Adrenal gland (tissue), 12 donors: ENCODE data around the gene ANKRD10. TPM values are rescaled to one million over a fixed set of nuclear protein-coding genes. Genes with fewer than 3 reads are reported as not detected.

Experiments
- DNase-seq, 7 donors: peaks; one replicate each; pipeline ENCODE4 v3.0.0-alpha.2; 2019 to 2020
- H3K27ac ChIP-seq, 5 donors: fragments of 200-600 bp; sonication (generic) in 4 of 5; 1 replicate in 3 of 5; 2 replicates in 2 of 5; pipeline versions ENCODE4 v1.5.1 to v1.8.0; 2016 to 2020; ENCODE audit warnings: mild to moderate bottlenecking in 1 of 5
- H3K27me3 ChIP-seq: fragments of 200-600 bp; 2 replicates; pipeline ENCODE4 v1.8.0; 2021
- H3K36me3 ChIP-seq, 2 donors: fragments of 200-600 bp; replicated peaks in 1 of 2; 1 replicate in 1 of 2; 2 replicates in 1 of 2; pipeline versions ENCODE4 v1.5.1 to v1.8.0; 2018 to 2022
- H3K4me1 ChIP-seq, 2 donors: fragments of 200-600 bp; replicated peaks in 1 of 2; 1 replicate in 1 of 2; 2 replicates in 1 of 2; pipeline versions ENCODE4 v1.5.1 to v1.8.0; 2018 to 2021
- H3K4me3 ChIP-seq, 4 donors: fragments of 200-600 bp; sonication (generic) in 3 of 4; one replicate each; pipeline ENCODE4 v1.5.1; 2016 to 2018
- H3K9me3 ChIP-seq, 3 donors: fragments of 200-600 bp; sonication (generic) in 1 of 3; replicated peaks in 1 of 3; 1 replicate in 2 of 3; 2 replicates in 1 of 3; pipeline versions ENCODE4 v1.5.1 to v1.8.0; 2016 to 2021
- POLR2A ChIP-seq, 2 donors: fragments of 450-650 bp; IDR thresholded peaks; one replicate each; pipeline ENCODE4 v1.6.1; 2017; ENCODE audit warnings: antibody characterized with exemption in 2 of 2, mild to moderate bottlenecking in 2 of 2, moderate library complexity in 1 of 2
- WGBS, 4 donors: extraction: QIAGEN DNeasy Blood & Tissue Kit in 2 of 4; methylation state at CpG; one replicate each; pipeline versions ENCODE4 v1.1.5 to v1.1.7; 2013 to 2017; 5-methylcytosine and 5-hydroxymethylcytosine counted together
- intact Hi-C, 2 donors: fragments of 100-400 bp; cut with DNase I; formaldehyde crosslinking; loops; one replicate each; pipeline versions ENCODE4 v1.14.1 to v1.15.0; 2022 to 2023
- polyA plus RNA-seq, 3 donors: library from polyadenylated mRNA; stranded (reverse); fragments of 200-250 nt in 2 of 3; fragments of 350-450 nt in 1 of 3; fragmentation: Illumina TruSeq in 1 of 3; extraction: RNeasy Lipid Tissue Mini Kit (QIAGEN cat#74804) in 1 of 3; gene quantifications; one replicate each; pipeline ENCODE4 v1.2.3, GENCODE V29; 2013 to 2014
- total RNA-seq, 9 donors: library from RNA; depleted of rRNA in 4 of 9; stranded (reverse); fragments of >200 nt in 4 of 9; fragments of 120-200 nt in 1 of 9; fragmentation: NEBNext Ultra II Directional in 1 of 9; extraction: Animal tissue kit (Norgen Biotek cat#: 25700) in 1 of 9; gene quantifications; one replicate each; pipeline versions ENCODE4 v1.1.0 to v1.2.4, GENCODE V29; 2013 to 2023
- TF ChIP-seq, protein P1 (sequence below), 6 experiments: fragments of 450-650 bp in 4 of 6; fragments of 200-600 bp in 2 of 6; sonication (generic) in 1 of 6; IDR thresholded peaks; 1 replicate in 5 of 6; 2 replicates in 1 of 6; pipeline versions ENCODE4 v1.5.1 to v1.8.0; 2016 to 2021; ENCODE audit warnings: antibody characterized with exemption in 6 of 6, mild to moderate bottlenecking in 2 of 6, moderate library complexity in 1 of 6
- donor health status: healthy with polysubstance abuse.
- donor health status: Bipolar disorder and iron deficiency.
- donor health status: DM: yes; HTN: yes; CAD: no.
- donor health status: DM: no; HTN: no; CAD: no.
- donor health status: DM: no; HTN: no; CAD: no.
- donor health status: DM: yes; HTN: yes; CAD: no.

The ANKRD10 gene
- total and polyA plus RNA-seq, 12 donors: 36.5 to 159 (median 101) TPM

GRCh38 chr13:110923777-110924638 is 9.1 kb upstream of the ANKRD10 start:
- Histone ChIP-seq H3K27ac (no peak overlapping the region), H3K9me3 (no peaks in the 10 kb centered on the region), H3K36me3 (no peaks in the 10 kb centered on the region), H3K27me3 (no peaks in the 10 kb centered on the region), H3K4me3 (no peak overlapping the region), H3K4me1 (peaks cover 0 to 4% of the 10 kb centered on the region in 2 donors)
- TF ChIP-seq, protein P1, sequence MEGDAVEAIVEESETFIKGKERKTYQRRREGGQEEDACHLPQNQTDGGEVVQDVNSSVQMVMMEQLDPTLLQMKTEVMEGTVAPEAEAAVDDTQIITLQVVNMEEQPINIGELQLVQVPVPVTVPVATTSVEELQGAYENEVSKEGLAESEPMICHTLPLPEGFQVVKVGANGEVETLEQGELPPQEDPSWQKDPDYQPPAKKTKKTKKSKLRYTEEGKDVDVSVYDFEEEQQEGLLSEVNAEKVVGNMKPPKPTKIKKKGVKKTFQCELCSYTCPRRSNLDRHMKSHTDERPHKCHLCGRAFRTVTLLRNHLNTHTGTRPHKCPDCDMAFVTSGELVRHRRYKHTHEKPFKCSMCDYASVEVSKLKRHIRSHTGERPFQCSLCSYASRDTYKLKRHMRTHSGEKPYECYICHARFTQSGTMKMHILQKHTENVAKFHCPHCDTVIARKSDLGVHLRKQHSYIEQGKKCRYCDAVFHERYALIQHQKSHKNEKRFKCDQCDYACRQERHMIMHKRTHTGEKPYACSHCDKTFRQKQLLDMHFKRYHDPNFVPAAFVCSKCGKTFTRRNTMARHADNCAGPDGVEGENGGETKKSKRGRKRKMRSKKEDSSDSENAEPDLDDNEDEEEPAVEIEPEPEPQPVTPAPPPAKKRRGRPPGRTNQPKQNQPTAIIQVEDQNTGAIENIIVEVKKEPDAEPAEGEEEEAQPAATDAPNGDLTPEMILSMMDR (IDR thresholded peaks at IDR 0.05): no peak
- TF ChIP-seq POLR2A (IDR thresholded peaks at IDR 0.05): no peak
- intact Hi-C loops: loop anchor here (5.0 to 10.0 kb wide), 3 partner anchors 123 to 301 kb away; no protein-coding TSS in a partner anchor
- no peak for DNase-seq
- 71 to 85% (median 75%) methylated on average over 4 of the region's 4 CpGs for WGBS, 4 donors

DNA sequence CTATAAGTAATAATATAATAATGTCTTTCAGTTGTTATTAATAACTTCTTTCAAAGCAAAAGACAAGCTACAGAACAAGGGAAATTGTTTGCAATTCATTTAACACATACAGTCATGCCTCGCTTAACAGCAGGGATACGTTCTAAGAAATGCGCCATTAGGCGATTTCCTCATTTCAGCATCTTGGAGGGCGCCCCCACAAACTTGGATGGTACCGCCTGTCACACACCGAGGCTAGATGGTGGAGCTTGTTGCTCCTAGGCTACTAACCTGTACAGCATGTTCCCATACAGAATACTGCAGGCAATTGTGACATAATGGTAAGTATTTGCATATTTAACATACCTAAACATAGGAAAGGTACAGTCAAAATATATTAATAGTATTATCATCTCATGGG is 8.2 kb upstream of the ANKRD10 start:
- Histone ChIP-seq H3K4me1 (peaks cover 0 to 4% of the 10 kb centered on the region in 2 donors), H3K27me3 (no peaks in the 10 kb centered on the region), H3K4me3 (no peak overlapping the region), H3K27ac (no peak overlapping the region), H3K36me3 (no peaks in the 10 kb centered on the region), H3K9me3 (no peaks in the 10 kb centered on the region)
- 84 to 93% (median 88%) methylated on average over 7 of the region's 7 CpGs for WGBS, 4 donors
- no peak for DNase-seq
- intact Hi-C loops: loop anchor here (5.0 to 10.0 kb wide), 3 partner anchors 124 to 302 kb away; no protein-coding TSS in a partner anchor
- no peak for TF ChIP-seq POLR2A (IDR thresholded peaks at IDR 0.05)
- TF ChIP-seq, protein P1 (IDR thresholded peaks at IDR 0.05): no peak

DNA sequence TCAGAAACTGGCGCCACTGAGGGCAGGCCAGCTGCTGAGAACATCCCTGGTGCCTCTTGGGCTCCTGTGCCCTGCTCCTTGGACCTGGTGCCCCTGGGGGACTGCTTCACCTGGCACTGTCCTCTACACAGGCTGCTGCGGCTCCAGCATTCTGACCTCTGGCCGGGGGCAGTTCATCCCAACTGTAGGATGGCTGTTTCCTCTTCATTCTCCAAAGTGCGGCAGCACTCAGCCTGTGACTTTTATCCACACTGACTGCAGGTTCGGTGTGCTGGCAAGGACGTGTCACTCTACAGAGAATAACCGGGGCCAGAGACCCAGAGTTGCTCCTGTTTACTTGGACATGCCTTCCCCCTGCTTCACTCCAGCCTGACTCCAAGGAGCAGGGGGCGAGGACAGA is 7.6 kb upstream of the ANKRD10 start:
- TF ChIP-seq, protein P1 (IDR thresholded peaks at IDR 0.05): no peak
- TF ChIP-seq POLR2A (IDR thresholded peaks at IDR 0.05): no peak
- no peak overlapping the region for H3K4me3 ChIP-seq
- intact Hi-C loops: loop anchor here (5.0 to 10.0 kb wide), 3 partner anchors 125 to 302 kb away; no protein-coding TSS in a partner anchor

DNA sequence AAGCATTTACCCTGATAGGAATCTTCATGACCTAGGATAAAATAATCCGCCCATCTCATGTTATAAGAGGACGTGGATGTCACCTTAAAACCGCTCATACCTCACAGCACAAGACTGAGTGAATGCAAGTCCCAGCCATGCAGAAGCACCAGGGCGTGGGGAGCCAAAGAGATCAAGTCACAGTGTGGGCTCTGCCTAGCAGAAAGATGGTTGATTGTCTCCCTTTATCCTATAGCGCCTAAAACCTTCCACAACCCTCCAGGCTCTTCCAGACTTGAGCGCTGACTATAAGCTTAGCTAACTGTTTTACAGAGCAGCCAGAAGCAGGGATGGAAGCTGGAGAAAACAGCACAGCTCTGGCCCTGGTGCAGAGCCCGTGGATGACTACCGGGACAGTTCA is 6.8 kb upstream of the ANKRD10 start:
- Histone ChIP-seq H3K27me3 (no peaks in the 10 kb centered on the region), H3K36me3 (no peaks in the 10 kb centered on the region), H3K4me3 (no peak overlapping the region), H3K9me3 (no peaks in the 10 kb centered on the region), H3K27ac (no peak overlapping the region), H3K4me1 (peaks cover 0 to 6% of the 10 kb centered on the region in 2 donors)
- 80 to 90% (median 85%) methylated on average over 7 to 8 of the region's 8 CpGs for WGBS, 4 donors
- intact Hi-C loops: loop anchor here (5.0 to 10.0 kb wide), 3 partner anchors 126 to 303 kb away; no protein-coding TSS in a partner anchor
- no peak for DNase-seq
- TF ChIP-seq, protein P1 (IDR thresholded peaks at IDR 0.05): no peak
- no peak for TF ChIP-seq POLR2A (IDR thresholded peaks at IDR 0.05)

More for the DNA sequence above, 7.6 kb upstream of the ANKRD10 start:
- H3K27me3 ChIP-seq: no peaks in the 10 kb centered on the region
- DNase-seq: no peak
- no peak overlapping the region for H3K27ac ChIP-seq
- 50 to 68% (median 62%) methylated on average over 7 to 8 of the region's 8 CpGs for WGBS, 4 donors
- peaks cover 0 to 4% of the 10 kb centered on the region in 2 donors for H3K4me1 ChIP-seq
- H3K9me3 ChIP-seq: no peaks in the 10 kb centered on the region
- no peaks in the 10 kb centered on the region for H3K36me3 ChIP-seq
